Effector memory CD8-positive, alpha-beta T cell (primary cell): ENCODE results near the gene MT4.
A peak's percentile ranks its signal among the peaks of the same experiment; 100 is the strongest.
"Not testable (repeated sequence)": the region's sequence is repeated elsewhere in the genome, so short reads cannot be mapped to it uniquely, and the experiment has no call there.

Experiments
- ATAC-seq: fragments of 150-1000 bp; cut with Tn5 transposase; replicated peaks from 2 replicates; pipeline ENCODE4 v1.10.0; 2021; ENCODE audit warnings: mild to moderate bottlenecking, moderate library complexity
- DNase-seq, 3 experiments: peaks; one replicate each; pipeline ENCODE4 v3.0.0; 2021
- H3K27ac Mint-ChIP-seq, 2 donors: one replicate each; pipeline ENCODE4 v1.8.0; 2022; ENCODE audit warnings: mild to moderate bottlenecking in 2 of 2, mixed read lengths in 2 of 2, moderate library complexity in 2 of 2
- H3K27me3 Mint-ChIP-seq, 2 donors: one replicate each; pipeline ENCODE4 v1.8.0; 2022; ENCODE audit warnings: mixed read lengths in 2 of 2
- H3K36me3 Mint-ChIP-seq: one replicate; pipeline ENCODE4 v1.8.0; 2022; ENCODE audit warnings: mild to moderate bottlenecking, moderate library complexity, mixed read lengths; ENCODE audit not compliant: insufficient read depth
- H3K4me1 Mint-ChIP-seq, 2 donors: one replicate each; pipeline ENCODE4 v1.8.0; 2022; ENCODE audit warnings: low read depth in 2 of 2, mixed read lengths in 2 of 2
- H3K4me3 Mint-ChIP-seq, 2 donors: one replicate each; pipeline ENCODE4 v1.8.0; 2022; ENCODE audit warnings: mild to moderate bottlenecking in 2 of 2, mixed read lengths in 2 of 2, moderate library complexity in 2 of 2
- H3K9me3 Mint-ChIP-seq, 2 donors: one replicate each; pipeline ENCODE4 v1.8.0; 2022; ENCODE audit warnings: mixed read lengths in 2 of 2

Gene MT4

GRCh38 chr16:56574625-56575024 is 9.8 kb downstream of the MT4 start:
- Mint-ChIP-seq H3K9me3 (no peaks in the 10 kb centered on the region), H3K27ac (no peak overlapping the region), H3K36me3 (no peaks in the 10 kb centered on the region), H3K4me3 (no peak overlapping the region), H3K27me3 (no peaks in the 10 kb centered on the region), H3K4me1 (peaks cover 0 to 4% of the 10 kb centered on the region in 2 donors)
- no peak for ATAC-seq
- DNase-seq = no peak

- peak; percentile 99 for ATAC-seq
- Mint-ChIP-seq H3K9me3 (no peaks in the 10 kb centered on the region), H3K27ac (no peak overlapping the region), H3K4me1 (peaks cover 0 to 4% of the 10 kb centered on the region in 2 donors), H3K36me3 (no peaks in the 10 kb centered on the region), H3K4me3 (no peak overlapping the region), H3K27me3 (peaks cover 0 to 16% of the 10 kb centered on the region in 2 donors)
- DNase-seq = peak; percentile 82 to 87 (median 83)
Measured at GRCh38 chr16:56576585-56577299, 11.9 kb downstream of the MT4 start.

GRCh38 chr16:56577300-56577625 is 12.4 kb downstream of the MT4 start:
- no peak overlapping the region for H3K27ac Mint-ChIP-seq

GRCh38 chr16:56580391-56581048 is 15.6 kb downstream of the MT4 start:
- H3K27ac Mint-ChIP-seq = no peak overlapping the region
- H3K27me3 Mint-ChIP-seq = peaks cover 7 to 50% of the 10 kb centered on the region in 2 donors

More at GRCh38 chr16:56577300-56577625, 12.4 kb downstream of the MT4 start:
- H3K9me3 Mint-ChIP-seq = no peaks in the 10 kb centered on the region
- no peak for ATAC-seq
- H3K4me1 Mint-ChIP-seq = peaks cover 0 to 5% of the 10 kb centered on the region in 2 donors
- DNase-seq = no peak
- no peak overlapping the region for H3K4me3 Mint-ChIP-seq
- H3K27me3 Mint-ChIP-seq = peaks cover 0 to 21% of the 10 kb centered on the region in 2 donors
- no peaks in the 10 kb centered on the region for H3K36me3 Mint-ChIP-seq

GRCh38 chr16:56582911-56583310 is 18.0 kb downstream of the MT4 start:
- peaks cover 23 to 73% of the 10 kb centered on the region in 2 donors for H3K27me3 Mint-ChIP-seq
- DNase-seq, H3K4me1 Mint-ChIP-seq, H3K36me3 Mint-ChIP-seq, H3K27ac Mint-ChIP-seq, H3K4me3 Mint-ChIP-seq, H3K9me3 Mint-ChIP-seq, ATAC-seq: not testable (repeated sequence)

More at GRCh38 chr16:56580391-56581048, 15.6 kb downstream of the MT4 start:
- Mint-ChIP-seq H3K4me1 (peaks cover 0 to 6% of the 10 kb centered on the region in 2 donors), H3K36me3 (no peaks in the 10 kb centered on the region), H3K4me3 (no peak overlapping the region), H3K9me3 (no peaks in the 10 kb centered on the region)
- DNase-seq (no peak), ATAC-seq (no peak)

GRCh38 chr16:56583351-56584168 is 18.7 kb downstream of the MT4 start:
- Mint-ChIP-seq H3K27me3 (peaks cover 29 to 79% of the 10 kb centered on the region in 2 donors), H3K9me3 (no peaks in the 10 kb centered on the region), H3K36me3 (no peaks in the 10 kb centered on the region), H3K4me3 (no peak overlapping the region), H3K27ac (no peak overlapping the region), H3K4me1 (peaks cover under 1 to 2% of the 10 kb centered on the region in 2 donors)
- DNase-seq = no peak
- ATAC-seq = no peak

GRCh38 chr16:56584276-56584675 is 19.4 kb downstream of the MT4 start:
- peaks cover 5% of the 10 kb centered on the region in 2 donors for H3K4me1 Mint-ChIP-seq
- H3K9me3 Mint-ChIP-seq = no peaks in the 10 kb centered on the region
- H3K4me3 Mint-ChIP-seq = no peak overlapping the region
- no peak for DNase-seq
- ATAC-seq = no peak
- no peaks in the 10 kb centered on the region for H3K36me3 Mint-ChIP-seq
- H3K27ac Mint-ChIP-seq = no peak overlapping the region
- H3K27me3 Mint-ChIP-seq = peaks cover 36 to 87% of the 10 kb centered on the region in 2 donors

GRCh38 chr16:56588781-56589140 is 23.9 kb downstream of the MT4 start:
- H3K36me3 Mint-ChIP-seq = no peaks in the 10 kb centered on the region
- H3K9me3 Mint-ChIP-seq = no peaks in the 10 kb centered on the region
- DNase-seq (no peak), ATAC-seq (no peak)
- H3K27ac Mint-ChIP-seq = no peak overlapping the region
- H3K27me3 Mint-ChIP-seq = peaks cover 56 to 86% of the 10 kb centered on the region in 2 donors
- H3K4me1 Mint-ChIP-seq = peaks cover 14 to 15% of the 10 kb centered on the region in 2 donors
- H3K4me3 Mint-ChIP-seq = peak overlapping the region; percentile 80 to 85

GRCh38 chr16:56589141-56590039 is 24.5 kb downstream of the MT4 start, which contains the start of gene MT3:
Gene MT3 (plus strand): TSS chr16:56589528. CDS start chr16:56589591, 63 bp downstream.
- Mint-ChIP-seq H3K9me3 (no peaks in the 10 kb centered on the region), H3K27ac (no peak within 1 kb of the TSS), H3K4me1 (peaks cover 14 to 15% of the 10 kb centered on the region in 2 donors), H3K27me3 (peaks cover 52 to 80% of the 10 kb centered on the region in 2 donors), H3K36me3 (peaks cover 4% of the 10 kb centered on the region), H3K4me3 (peak within 1 kb of the TSS; percentile 80 to 85)
- ATAC-seq (peak; percentile 66), DNase-seq (no peak)

GRCh38 chr16:56591377-56592060 is 26.6 kb downstream of the MT4 start:
- Mint-ChIP-seq H3K4me3 (no peak overlapping the region), H3K27ac (no peak overlapping the region), H3K4me1 (peaks cover 14 to 15% of the 10 kb centered on the region in 2 donors), H3K9me3 (no peaks in the 10 kb centered on the region), H3K36me3 (peaks cover 4% of the 10 kb centered on the region), H3K27me3 (peaks cover 42 to 59% of the 10 kb centered on the region in 2 donors)
- ATAC-seq (no peak), DNase-seq (no peak)

GRCh38 chr16:56593573-56594291 is 28.9 kb downstream of the MT4 start:
- Mint-ChIP-seq H3K9me3 (no peaks in the 10 kb centered on the region), H3K4me1 (peaks cover 12 to 13% of the 10 kb centered on the region in 2 donors), H3K27me3 (peaks cover 25 to 38% of the 10 kb centered on the region in 2 donors), H3K4me3 (no peak overlapping the region), H3K27ac (no peak overlapping the region), H3K36me3 (peaks cover 4% of the 10 kb centered on the region)
- ATAC-seq (no peak), DNase-seq (no peak)

GRCh38 chr16:56594292-56594619 is 29.4 kb downstream of the MT4 start:
- Mint-ChIP-seq H3K4me1 (peaks cover 10 to 11% of the 10 kb centered on the region in 2 donors), H3K4me3 (no peak overlapping the region), H3K36me3 (peaks cover 4% of the 10 kb centered on the region), H3K27me3 (peaks cover 20 to 33% of the 10 kb centered on the region in 2 donors), H3K27ac (no peak overlapping the region), H3K9me3 (no peaks in the 10 kb centered on the region)
- no peak for ATAC-seq
- DNase-seq = no peak
